Stomach (tissue), 4 donors: ENCODE measurements around the gene ANKS1B.

ENCODE experiments used
- POLR2AphosphoS5 ChIP-seq, 3 donors: sonication (generic); formaldehyde crosslinking; IDR thresholded peaks; one replicate each; pipeline ENCODE4 v1.6.1; 2016; ENCODE audit warnings: antibody characterized with exemption in 3 of 3
- TF ChIP-seq, protein P1 (sequence below), 7 experiments: fragments of 450-650 bp in 4 of 7; fragments of 200-600 bp in 3 of 7; sonication (generic) in 3 of 7; IDR thresholded peaks; one replicate each; pipeline ENCODE4 v1.5.1; 2016 to 2019; ENCODE audit warnings: antibody characterized with exemption in 7 of 7, control low read depth in 2 of 7, mild to moderate bottlenecking in 1 of 7

DNA sequence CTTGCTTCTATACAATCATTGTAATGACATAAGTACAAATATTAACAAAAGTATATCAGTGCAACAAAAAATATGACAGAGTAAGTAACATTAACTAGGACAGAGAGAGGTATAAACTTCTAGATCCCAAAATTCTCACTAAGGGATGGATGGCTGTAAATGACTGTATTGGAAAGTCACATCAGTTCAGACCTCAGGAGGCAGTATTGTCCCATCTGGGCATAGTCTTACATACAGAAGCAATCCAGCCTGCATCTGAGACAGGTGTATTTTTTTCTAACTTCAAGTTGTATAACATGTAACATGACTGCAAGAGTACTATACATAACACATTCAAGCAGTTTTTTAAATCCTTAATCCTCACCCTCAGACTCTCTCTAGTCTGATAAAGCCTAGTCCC, 238.2 kb downstream of the ANKS1B start:
- TF ChIP-seq, protein P1, sequence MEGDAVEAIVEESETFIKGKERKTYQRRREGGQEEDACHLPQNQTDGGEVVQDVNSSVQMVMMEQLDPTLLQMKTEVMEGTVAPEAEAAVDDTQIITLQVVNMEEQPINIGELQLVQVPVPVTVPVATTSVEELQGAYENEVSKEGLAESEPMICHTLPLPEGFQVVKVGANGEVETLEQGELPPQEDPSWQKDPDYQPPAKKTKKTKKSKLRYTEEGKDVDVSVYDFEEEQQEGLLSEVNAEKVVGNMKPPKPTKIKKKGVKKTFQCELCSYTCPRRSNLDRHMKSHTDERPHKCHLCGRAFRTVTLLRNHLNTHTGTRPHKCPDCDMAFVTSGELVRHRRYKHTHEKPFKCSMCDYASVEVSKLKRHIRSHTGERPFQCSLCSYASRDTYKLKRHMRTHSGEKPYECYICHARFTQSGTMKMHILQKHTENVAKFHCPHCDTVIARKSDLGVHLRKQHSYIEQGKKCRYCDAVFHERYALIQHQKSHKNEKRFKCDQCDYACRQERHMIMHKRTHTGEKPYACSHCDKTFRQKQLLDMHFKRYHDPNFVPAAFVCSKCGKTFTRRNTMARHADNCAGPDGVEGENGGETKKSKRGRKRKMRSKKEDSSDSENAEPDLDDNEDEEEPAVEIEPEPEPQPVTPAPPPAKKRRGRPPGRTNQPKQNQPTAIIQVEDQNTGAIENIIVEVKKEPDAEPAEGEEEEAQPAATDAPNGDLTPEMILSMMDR (IDR thresholded peaks at IDR 0.05): no peak
- TF ChIP-seq POLR2AphosphoS5 (IDR thresholded peaks at IDR 0.05): no peak
